Heart left ventricle (tissue), 13 donors: Measurements from ENCODE around the gene EIF4A3.

Experiments used
- POLR2A ChIP-seq, 2 donors: fragments of 450-650 bp; IDR thresholded peaks; one replicate each; pipeline ENCODE4 v1.6.1; 2017; ENCODE audit warnings: antibody characterized with exemption in 2 of 2, mild to moderate bottlenecking in 2 of 2, moderate library complexity in 2 of 2
- TF ChIP-seq, protein P1 (sequence below), 12 donors: fragments of 200-600 bp; sonication (generic) in 4 of 12; IDR thresholded peaks; one replicate each; pipeline versions ENCODE4 v1.5.0 to v1.8.0; 2018 to 2022; ENCODE audit warnings: antibody characterized with exemption in 12 of 12, mild to moderate bottlenecking in 5 of 12
- donor health status: ischemic (EF 13 %, LVEDD 7.1; RV severe dilation, severe dysfunction).
- donor health status: DM: no; HTN: yes; CAD: no.
- donor health status: DM: no; HTN: no; CAD: no.
- donor health status: ischemic (EF 25% LVEDD 6.9; RV normal size, moderate dysfunction).
- donor health status: ischemic (EF 25% LVEDD 5.7; RV mildly dilated, moderate dysfunction).
- donor health status: ischemic (EF 35%, LVEDD 5.7; RV mildly dilated, moderate dysfunction).
- donor health status: nonischemic (EF 11% LVEDD 7.7; RV severe dilation, severe dysfunction).
- donor health status: DM: yes; HTN: yes; CAD: no.
- donor health status: PGD.
- donor health status: ischemic (EF 29% LVEDD 5.4; RV normal size, mild dysfunction).
- donor health status: nonischemic (EF 23%, LVEDD 6.1; RV moderate dilation, normal function).

GRCh38 chr17:80142929-80143328, 4.0 kb downstream of the EIF4A3 start:
- TF ChIP-seq, protein P1, sequence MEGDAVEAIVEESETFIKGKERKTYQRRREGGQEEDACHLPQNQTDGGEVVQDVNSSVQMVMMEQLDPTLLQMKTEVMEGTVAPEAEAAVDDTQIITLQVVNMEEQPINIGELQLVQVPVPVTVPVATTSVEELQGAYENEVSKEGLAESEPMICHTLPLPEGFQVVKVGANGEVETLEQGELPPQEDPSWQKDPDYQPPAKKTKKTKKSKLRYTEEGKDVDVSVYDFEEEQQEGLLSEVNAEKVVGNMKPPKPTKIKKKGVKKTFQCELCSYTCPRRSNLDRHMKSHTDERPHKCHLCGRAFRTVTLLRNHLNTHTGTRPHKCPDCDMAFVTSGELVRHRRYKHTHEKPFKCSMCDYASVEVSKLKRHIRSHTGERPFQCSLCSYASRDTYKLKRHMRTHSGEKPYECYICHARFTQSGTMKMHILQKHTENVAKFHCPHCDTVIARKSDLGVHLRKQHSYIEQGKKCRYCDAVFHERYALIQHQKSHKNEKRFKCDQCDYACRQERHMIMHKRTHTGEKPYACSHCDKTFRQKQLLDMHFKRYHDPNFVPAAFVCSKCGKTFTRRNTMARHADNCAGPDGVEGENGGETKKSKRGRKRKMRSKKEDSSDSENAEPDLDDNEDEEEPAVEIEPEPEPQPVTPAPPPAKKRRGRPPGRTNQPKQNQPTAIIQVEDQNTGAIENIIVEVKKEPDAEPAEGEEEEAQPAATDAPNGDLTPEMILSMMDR (IDR thresholded peaks at IDR 0.05): no peak
- no peak for TF ChIP-seq POLR2A (IDR thresholded peaks at IDR 0.05)
